ENCODE results near the gene RGS3.

RGS3 gene

GRCh38 chr9:113530022-113530635, 66.6 kb downstream of the RGS3 start:
- DNase-seq (ENCODE audit: low spot score in 2 of 2) (no peak), ATAC-seq (ENCODE audit: low read depth) (no peak)
- H3K4me3 Mint-ChIP-seq: no peak overlapping the region
- no peak overlapping the region for H3K27ac Mint-ChIP-seq
- H3K4me1 Mint-ChIP-seq: no peaks in the 10 kb centered on the region
- no peaks in the 10 kb centered on the region for H3K27me3 Mint-ChIP-seq
- no peaks in the 10 kb centered on the region for H3K36me3 Mint-ChIP-seq
- H3K9me3 Mint-ChIP-seq: no peaks in the 10 kb centered on the region

- ATAC-seq (ENCODE audit: low read depth) (no peak), DNase-seq (ENCODE audit: low spot score in 2 of 2) (no peak)
- Mint-ChIP-seq H3K36me3 (no peaks in the 10 kb centered on the region), H3K27ac (no peak overlapping the region), H3K4me1 (no peaks in the 10 kb centered on the region), H3K9me3 (no peaks in the 10 kb centered on the region), H3K4me3 (no peak overlapping the region), H3K27me3 (no peaks in the 10 kb centered on the region)
Observed at GRCh38 chr9:113530942-113531341, 67.4 kb downstream of the RGS3 start.

GRCh38 chr9:113531919-113532808, 68.6 kb downstream of the RGS3 start:
- no peak overlapping the region for H3K4me3 Mint-ChIP-seq
- H3K27me3 Mint-ChIP-seq: no peaks in the 10 kb centered on the region
- H3K27ac Mint-ChIP-seq: no peak overlapping the region
- DNase-seq (ENCODE audit: low spot score in 2 of 2): no peak
- H3K4me1 Mint-ChIP-seq: no peaks in the 10 kb centered on the region
- H3K9me3 Mint-ChIP-seq: no peaks in the 10 kb centered on the region
- no peaks in the 10 kb centered on the region for H3K36me3 Mint-ChIP-seq
- ATAC-seq (ENCODE audit: low read depth): no peak

- no peaks in the 10 kb centered on the region for H3K4me1 Mint-ChIP-seq
- no peaks in the 10 kb centered on the region for H3K27me3 Mint-ChIP-seq
- no peak overlapping the region for H3K4me3 Mint-ChIP-seq
Observed at GRCh38 chr9:113532809-113533190, 69.3 kb downstream of the RGS3 start.

GRCh38 chr9:113533335-113534225, 70.1 kb downstream of the RGS3 start:
- H3K4me1 Mint-ChIP-seq: no peaks in the 10 kb centered on the region
- H3K9me3 Mint-ChIP-seq: no peaks in the 10 kb centered on the region
- no peak for DNase-seq (ENCODE audit: low spot score in 2 of 2)
- H3K27me3 Mint-ChIP-seq: no peaks in the 10 kb centered on the region
- no peak for ATAC-seq (ENCODE audit: low read depth)
- no peaks in the 10 kb centered on the region for H3K36me3 Mint-ChIP-seq
- H3K27ac Mint-ChIP-seq: peak overlapping the region; percentile 38
- no peak overlapping the region for H3K4me3 Mint-ChIP-seq

More at GRCh38 chr9:113532809-113533190, 69.3 kb downstream of the RGS3 start:
- Mint-ChIP-seq H3K27ac (no peak overlapping the region), H3K36me3 (no peaks in the 10 kb centered on the region), H3K9me3 (no peaks in the 10 kb centered on the region)
- no peak for ATAC-seq (ENCODE audit: low read depth)
- DNase-seq (ENCODE audit: low spot score in 2 of 2): no peak

GRCh38 chr9:113535756-113536155, 72.2 kb downstream of the RGS3 start:
- Mint-ChIP-seq H3K9me3 (no peaks in the 10 kb centered on the region), H3K4me1 (no peaks in the 10 kb centered on the region), H3K4me3 (no peak overlapping the region), H3K36me3 (no peaks in the 10 kb centered on the region), H3K27me3 (no peaks in the 10 kb centered on the region), H3K27ac (no peak overlapping the region)
- ATAC-seq (ENCODE audit: low read depth) (no peak), DNase-seq (ENCODE audit: low spot score in 2 of 2) (no peak)

GRCh38 chr9:113536166-113536482, 72.6 kb downstream of the RGS3 start:
- no peak for ATAC-seq (ENCODE audit: low read depth)
- no peaks in the 10 kb centered on the region for H3K36me3 Mint-ChIP-seq
- no peaks in the 10 kb centered on the region for H3K4me1 Mint-ChIP-seq

GRCh38 chr9:113536483-113537228, 73.1 kb downstream of the RGS3 start:
- Mint-ChIP-seq H3K4me3 (no peak overlapping the region), H3K4me1 (no peaks in the 10 kb centered on the region), H3K27ac (no peak overlapping the region), H3K27me3 (no peaks in the 10 kb centered on the region), H3K9me3 (no peaks in the 10 kb centered on the region), H3K36me3 (no peaks in the 10 kb centered on the region)
- no peak for ATAC-seq (ENCODE audit: low read depth)
- no peak for DNase-seq (ENCODE audit: low spot score in 2 of 2)

More at GRCh38 chr9:113536166-113536482, 72.6 kb downstream of the RGS3 start:
- Mint-ChIP-seq H3K4me3 (no peak overlapping the region), H3K27me3 (no peaks in the 10 kb centered on the region), H3K27ac (no peak overlapping the region), H3K9me3 (no peaks in the 10 kb centered on the region)
- no peak for DNase-seq (ENCODE audit: low spot score in 2 of 2)

- H3K27ac Mint-ChIP-seq: no peak overlapping the region
- no peak for ATAC-seq (ENCODE audit: low read depth)
- no peaks in the 10 kb centered on the region for H3K4me1 Mint-ChIP-seq
- H3K9me3 Mint-ChIP-seq: no peaks in the 10 kb centered on the region
- no peak overlapping the region for H3K4me3 Mint-ChIP-seq
- peaks cover 2% of the 10 kb centered on the region for H3K27me3 Mint-ChIP-seq
- H3K36me3 Mint-ChIP-seq: no peaks in the 10 kb centered on the region
- no peak for DNase-seq (ENCODE audit: low spot score in 2 of 2)
Observed at GRCh38 chr9:113537229-113537810, 73.8 kb downstream of the RGS3 start.

GRCh38 chr9:113538131-113538530, 74.6 kb downstream of the RGS3 start:
- no peaks in the 10 kb centered on the region for H3K4me1 Mint-ChIP-seq
- no peak for DNase-seq (ENCODE audit: low spot score in 2 of 2)
- H3K36me3 Mint-ChIP-seq: no peaks in the 10 kb centered on the region
- no peaks in the 10 kb centered on the region for H3K9me3 Mint-ChIP-seq
- no peak overlapping the region for H3K4me3 Mint-ChIP-seq
- no peak for ATAC-seq (ENCODE audit: low read depth)
- peaks cover 2% of the 10 kb centered on the region for H3K27me3 Mint-ChIP-seq
- no peak overlapping the region for H3K27ac Mint-ChIP-seq

GRCh38 chr9:113538701-113539430, 75.3 kb downstream of the RGS3 start:
- Mint-ChIP-seq H3K4me1 (no peaks in the 10 kb centered on the region), H3K4me3 (no peak overlapping the region), H3K27ac (no peak overlapping the region), H3K36me3 (no peaks in the 10 kb centered on the region), H3K27me3 (peaks cover 2% of the 10 kb centered on the region), H3K9me3 (no peaks in the 10 kb centered on the region)
- ATAC-seq (ENCODE audit: low read depth): no peak
- DNase-seq (ENCODE audit: low spot score in 2 of 2): no peak

- no peaks in the 10 kb centered on the region for H3K36me3 Mint-ChIP-seq
- H3K9me3 Mint-ChIP-seq: no peaks in the 10 kb centered on the region
- no peaks in the 10 kb centered on the region for H3K4me1 Mint-ChIP-seq
- DNase-seq (ENCODE audit: low spot score in 2 of 2) (no peak), ATAC-seq (ENCODE audit: low read depth) (no peak)
- H3K4me3 Mint-ChIP-seq: no peak overlapping the region
- no peak overlapping the region for H3K27ac Mint-ChIP-seq
- peaks cover 2% of the 10 kb centered on the region for H3K27me3 Mint-ChIP-seq
Observed at GRCh38 chr9:113540466-113540865, 76.9 kb downstream of the RGS3 start.

All from memory B cell (primary cell).